ENCODE measurements around the gene HGFAC.
A peak's percentile ranks its signal among the peaks of the same experiment; 100 is the strongest.

HGFAC gene

GRCh38 chr4:3439391-3439790 is 2.4 kb upstream of the HGFAC start:
- peaks cover 28% of the 10 kb centered on the region for H3K4me1 ChIP-seq (ENCODE audit: insufficient read depth, poor library complexity, severe bottlenecking)
- ATAC-seq (ENCODE audit: low read depth) (no peak), DNase-seq (ENCODE audit: low spot score) (no peak)
- H3K9me3 ChIP-seq (ENCODE audit: severe bottlenecking), result no peaks in the 10 kb centered on the region
- no peaks in the 10 kb centered on the region for H3K27me3 ChIP-seq (ENCODE audit: insufficient read depth, poor library complexity, severe bottlenecking)
- no peak for TF ChIP-seq CTCF (IDR thresholded peaks at IDR 0.05; ENCODE audit: poor library complexity, severe bottlenecking)
- no peak overlapping the region for H3K4me3 ChIP-seq (ENCODE audit: severe bottlenecking)
- peak overlapping the region; percentile 28 for H3K27ac ChIP-seq (ENCODE audit: poor library complexity, severe bottlenecking)
- no peaks in the 10 kb centered on the region for H3K36me3 ChIP-seq (ENCODE audit: low read depth)

GRCh38 chr4:3440011-3440410 is 1.8 kb upstream of the HGFAC start:
- H3K4me1 ChIP-seq (ENCODE audit: insufficient read depth, poor library complexity, severe bottlenecking), result peaks cover 28% of the 10 kb centered on the region
- H3K4me3 ChIP-seq (ENCODE audit: severe bottlenecking), result no peak overlapping the region
- H3K36me3 ChIP-seq (ENCODE audit: low read depth), result no peaks in the 10 kb centered on the region
- no peaks in the 10 kb centered on the region for H3K9me3 ChIP-seq (ENCODE audit: severe bottlenecking)
- peak overlapping the region; percentile 28 for H3K27ac ChIP-seq (ENCODE audit: poor library complexity, severe bottlenecking)
- DNase-seq (ENCODE audit: low spot score) (no peak), ATAC-seq (ENCODE audit: low read depth) (no peak)
- H3K27me3 ChIP-seq (ENCODE audit: insufficient read depth, poor library complexity, severe bottlenecking), result no peaks in the 10 kb centered on the region
- no peak for TF ChIP-seq CTCF (IDR thresholded peaks at IDR 0.05; ENCODE audit: poor library complexity, severe bottlenecking)

GRCh38 chr4:3440979-3441500 is 728 bp upstream of the HGFAC start:
- no peak for DNase-seq (ENCODE audit: low spot score)

GRCh38 chr4:3442460-3442958 is 741 bp downstream of the HGFAC start:
- ATAC-seq (ENCODE audit: low read depth) (no peak), DNase-seq (ENCODE audit: low spot score) (no peak)
- Histone ChIP-seq H3K4me1 (ENCODE audit: insufficient read depth, poor library complexity, severe bottlenecking) (peaks cover 15% of the 10 kb centered on the region), H3K27me3 (ENCODE audit: insufficient read depth, poor library complexity, severe bottlenecking) (no peaks in the 10 kb centered on the region), H3K36me3 (ENCODE audit: low read depth) (no peaks in the 10 kb centered on the region), H3K4me3 (ENCODE audit: severe bottlenecking) (no peak overlapping the region), H3K9me3 (ENCODE audit: severe bottlenecking) (no peaks in the 10 kb centered on the region), H3K27ac (ENCODE audit: poor library complexity, severe bottlenecking) (no peak overlapping the region)
- TF ChIP-seq CTCF (IDR thresholded peaks at IDR 0.05; ENCODE audit: poor library complexity, severe bottlenecking), result no peak

More at GRCh38 chr4:3440979-3441500, 728 bp upstream of the HGFAC start:
- no peak; the same call in 2 of the 3 replicates for ATAC-seq (ENCODE audit: low read depth)
- no peaks in the 10 kb centered on the region for H3K27me3 ChIP-seq (ENCODE audit: insufficient read depth, poor library complexity, severe bottlenecking)
- no peaks in the 10 kb centered on the region for H3K9me3 ChIP-seq (ENCODE audit: severe bottlenecking)
- no peak overlapping the region for H3K4me3 ChIP-seq (ENCODE audit: severe bottlenecking)
- no peak for TF ChIP-seq CTCF (IDR thresholded peaks at IDR 0.05; ENCODE audit: poor library complexity, severe bottlenecking)
- H3K4me1 ChIP-seq (ENCODE audit: insufficient read depth, poor library complexity, severe bottlenecking), result peaks cover 28% of the 10 kb centered on the region
- no peaks in the 10 kb centered on the region for H3K36me3 ChIP-seq (ENCODE audit: low read depth)
- no peak overlapping the region for H3K27ac ChIP-seq (ENCODE audit: poor library complexity, severe bottlenecking)

GRCh38 chr4:3442959-3443749 is 1.4 kb downstream of the HGFAC start:
- no peak overlapping the region for H3K4me3 ChIP-seq (ENCODE audit: severe bottlenecking)
- H3K27ac ChIP-seq (ENCODE audit: poor library complexity, severe bottlenecking), result no peak overlapping the region
- H3K27me3 ChIP-seq (ENCODE audit: insufficient read depth, poor library complexity, severe bottlenecking), result no peaks in the 10 kb centered on the region
- ATAC-seq (ENCODE audit: low read depth) (peak; percentile 65), DNase-seq (ENCODE audit: low spot score) (no peak)
- no peaks in the 10 kb centered on the region for H3K9me3 ChIP-seq (ENCODE audit: severe bottlenecking)
- no peaks in the 10 kb centered on the region for H3K36me3 ChIP-seq (ENCODE audit: low read depth)
- peak; percentile 96 for TF ChIP-seq CTCF (IDR thresholded peaks at IDR 0.05; ENCODE audit: poor library complexity, severe bottlenecking)
- H3K4me1 ChIP-seq (ENCODE audit: insufficient read depth, poor library complexity, severe bottlenecking), result peaks cover 12% of the 10 kb centered on the region
